Omental fat pad (tissue), 4 donors: ENCODE measurements around the gene RAB5IF. TPM values are rescaled to one million over a fixed set of nuclear protein-coding genes. Genes with fewer than 3 reads are reported as not detected.

Source experiments
- ATAC-seq: fragments of 150-250 bp; one replicate; pipeline ENCODE4 v1.9.1; 2016; ENCODE audit warnings: mild to moderate bottlenecking, moderate library complexity; ENCODE audit not compliant: low FRiP score
- DNase-seq: peaks from one replicate; pipeline ENCODE4 v3.0.0-alpha.2; 2019; ENCODE audit warnings: low spot score
- CTCF ChIP-seq, 3 donors: fragments of 450-650 bp; IDR thresholded peaks; one replicate each; pipeline ENCODE4 v1.5.1; 2016 to 2017; ENCODE audit warnings: antibody characterized with exemption in 3 of 3, mild to moderate bottlenecking in 3 of 3, moderate library complexity in 2 of 3
- total RNA-seq, 4 donors: library from RNA; depleted of rRNA; stranded (reverse); fragments of >200 nt; gene quantifications; one replicate each; pipeline ENCODE4 v1.1.0, GENCODE V29; 2016

RAB5IF gene
- total RNA-seq, 4 donors from 2014 or later: 66.8 to 117 (median 89.1) TPM

- DNase-seq (no peak), ATAC-seq (no peak)
- no peak for TF ChIP-seq CTCF (IDR thresholded peaks at IDR 0.05)
These were observed 36.6 kb downstream of the RAB5IF start for GRCh38 chr20:36642136-36642535.

GRCh38 chr20:36644032-36644705 is 38.6 kb downstream of the RAB5IF start:
- DNase-seq (no peak), ATAC-seq (no peak)

GRCh38 chr20:36644706-36645095 is 39.1 kb downstream of the RAB5IF start:
- no peak for TF ChIP-seq CTCF (IDR thresholded peaks at IDR 0.05)
- DNase-seq (no peak), ATAC-seq (no peak)

More at GRCh38 chr20:36644032-36644705, 38.6 kb downstream of the RAB5IF start:
- no peak for TF ChIP-seq CTCF (IDR thresholded peaks at IDR 0.05)

- DNase-seq (no peak), ATAC-seq (no peak)
- no peak for TF ChIP-seq CTCF (IDR thresholded peaks at IDR 0.05)
These were observed 39.8 kb downstream of the RAB5IF start for GRCh38 chr20:36645353-36645752.

GRCh38 chr20:36645998-36646397 is 40.4 kb downstream of the RAB5IF start, which contains the start of gene SLA2:
SLA2 (minus strand) TSS chr20:36646196; CDS start chr20:36641335, 4,861 bp downstream.
- no peak for TF ChIP-seq CTCF (IDR thresholded peaks at IDR 0.05)
- no peak for DNase-seq
- no peak for ATAC-seq

- DNase-seq (no peak), ATAC-seq (no peak)
- no peak for TF ChIP-seq CTCF (IDR thresholded peaks at IDR 0.05)
These were observed 41.1 kb downstream of the RAB5IF start for GRCh38 chr20:36646678-36647077.
